Neural progenitor cell (in vitro differentiated cells): ENCODE measurements around the gene ACOD1.

Source experiments
- CTCF ChIP-seq: fragments of 200-600 bp; sonication (generic); IDR thresholded peaks from 2 replicates; pipeline ENCODE4 v1.5.1; 2017; ENCODE audit warnings: antibody characterized with exemption, mild to moderate bottlenecking
- EZH2 ChIP-seq: fragments of 200-600 bp; sonication (generic); IDR thresholded peaks from 2 replicates; pipeline ENCODE4 v1.6.1; 2017; ENCODE audit warnings: antibody characterized with exemption, mild to moderate bottlenecking, moderate library complexity

- no peak for TF ChIP-seq CTCF
- no peak for TF ChIP-seq EZH2
Measured at GRCh38 chr13:76913898-76914297, 34.4 kb upstream of the ACOD1 start.
